Measurements from ENCODE around the gene PLCH1.
A peak's percentile ranks its signal among the peaks of the same experiment; 100 is the strongest.

PLCH1 gene

DNA sequence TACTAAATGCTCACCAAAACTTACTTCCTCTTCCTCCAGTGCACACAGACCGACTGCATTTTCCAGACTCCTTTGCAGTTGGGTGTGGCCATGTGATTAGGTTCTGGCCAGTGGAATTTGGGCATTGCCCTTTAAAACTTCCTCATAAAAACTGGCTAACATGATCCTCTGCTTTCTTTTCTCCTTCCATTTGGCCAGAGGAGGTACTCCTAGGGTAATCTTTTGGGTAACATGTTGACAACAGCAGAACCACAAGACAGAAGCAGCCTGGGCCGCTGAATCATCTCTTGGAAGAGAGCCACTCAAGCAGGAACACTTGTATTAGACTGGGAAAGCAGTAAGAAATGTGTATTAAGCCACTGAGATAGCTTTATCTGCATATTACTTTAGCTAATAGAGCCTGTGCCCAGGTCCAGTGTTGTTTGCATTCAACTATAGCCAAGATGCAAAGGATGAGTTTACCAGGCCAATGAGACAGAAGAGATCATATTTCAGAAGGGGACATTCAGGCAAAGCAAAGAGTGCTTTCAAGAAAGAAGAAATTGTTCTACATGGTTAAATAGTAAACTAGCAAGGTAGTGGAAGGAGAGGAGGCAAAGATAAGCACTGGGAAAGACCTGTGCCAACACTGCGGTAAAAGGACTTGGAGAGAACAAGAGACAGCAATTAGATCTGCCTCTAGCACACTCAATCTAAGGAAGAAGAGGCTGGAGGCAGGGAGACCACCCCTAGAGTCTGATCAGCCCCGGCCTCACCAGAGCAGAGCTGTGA is 79.8 kb downstream of the PLCH1 start:
- H3K27ac ChIP-seq (ENCODE audit: low read depth, low read length): peak overlapping the region; percentile 64
- no peaks in the 10 kb centered on the region for H3K27me3 ChIP-seq (ENCODE audit: control insufficient read depth, insufficient read depth, low read length)
- no peak overlapping the region for H3K4me3 ChIP-seq (ENCODE audit: low read length)
- no peak overlapping the region for H3K9ac ChIP-seq (ENCODE audit: low read length)
- H3K36me3 ChIP-seq (ENCODE audit: control insufficient read depth, insufficient read depth, low read length): no peaks in the 10 kb centered on the region
- H3K4me1 ChIP-seq (ENCODE audit: control insufficient read depth, insufficient read depth, low read length): peaks cover 7% of the 10 kb centered on the region

DNA sequence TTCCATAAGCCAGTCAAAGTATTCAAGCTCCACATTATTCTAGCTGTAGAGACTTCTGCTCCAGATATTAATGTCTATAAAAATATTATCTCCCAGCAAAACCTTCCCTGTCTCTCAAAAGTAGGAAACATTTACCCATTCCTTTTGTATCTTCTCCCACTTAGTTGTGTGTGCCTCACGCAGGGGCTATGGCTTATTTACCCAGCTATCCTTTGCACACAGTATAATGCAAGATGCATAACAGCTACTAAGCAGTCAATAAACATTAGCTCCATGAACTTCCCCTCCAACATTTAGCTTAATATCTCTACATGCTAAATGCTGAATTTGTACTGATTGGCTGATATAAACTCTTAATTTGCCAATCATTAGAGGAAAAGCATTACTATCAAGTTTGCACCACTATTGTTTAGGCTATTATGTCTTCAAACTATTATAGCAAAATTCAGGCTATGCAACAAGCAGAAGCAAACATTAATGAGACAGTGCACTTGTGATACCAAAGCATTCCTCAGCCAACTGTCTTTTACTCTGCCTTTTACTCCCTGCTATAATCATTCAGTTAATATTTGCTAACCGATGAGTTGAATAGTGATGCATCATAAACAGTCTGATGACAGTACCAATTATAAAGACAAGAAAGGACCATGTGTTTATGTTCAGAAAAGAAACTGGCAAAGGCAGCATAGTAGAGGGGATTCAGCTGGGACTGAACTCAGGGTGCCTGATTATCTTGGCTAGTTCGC is 81.2 kb downstream of the PLCH1 start:
- Histone ChIP-seq H3K27ac (ENCODE audit: low read depth, low read length) (no peak overlapping the region), H3K4me1 (ENCODE audit: control insufficient read depth, insufficient read depth, low read length) (peaks cover 7% of the 10 kb centered on the region), H3K36me3 (ENCODE audit: control insufficient read depth, insufficient read depth, low read length) (no peaks in the 10 kb centered on the region), H3K9ac (ENCODE audit: low read length) (no peak overlapping the region), H3K4me3 (ENCODE audit: low read length) (no peak overlapping the region), H3K27me3 (ENCODE audit: control insufficient read depth, insufficient read depth, low read length) (no peaks in the 10 kb centered on the region)

DNA sequence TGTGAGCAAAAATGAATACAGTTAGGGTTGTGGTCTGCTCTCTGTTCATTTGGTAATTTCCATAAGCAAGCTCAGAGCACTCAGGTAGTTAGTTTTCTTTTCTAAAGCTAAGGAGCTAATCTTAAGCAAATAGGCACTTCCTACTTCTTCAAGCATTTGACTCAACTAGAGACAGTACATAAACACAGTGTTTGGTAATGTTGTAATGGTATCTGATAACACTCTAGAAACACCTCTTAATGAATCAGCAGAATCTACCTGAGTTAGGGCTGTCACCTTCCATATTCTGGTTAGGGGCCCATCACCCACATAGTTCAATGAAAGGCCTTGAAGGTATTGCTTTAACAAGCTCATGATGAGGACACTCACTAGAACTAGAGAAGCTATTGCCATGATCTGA is 83.1 kb downstream of the PLCH1 start:
- peaks cover 7% of the 10 kb centered on the region for H3K4me1 ChIP-seq (ENCODE audit: control insufficient read depth, insufficient read depth, low read length)
- no peak overlapping the region for H3K4me3 ChIP-seq (ENCODE audit: low read length)
- no peak overlapping the region for H3K27ac ChIP-seq (ENCODE audit: low read depth, low read length)
- no peak overlapping the region for H3K9ac ChIP-seq (ENCODE audit: low read length)
- no peaks in the 10 kb centered on the region for H3K36me3 ChIP-seq (ENCODE audit: control insufficient read depth, insufficient read depth, low read length)
- no peaks in the 10 kb centered on the region for H3K27me3 ChIP-seq (ENCODE audit: control insufficient read depth, insufficient read depth, low read length)

DNA sequence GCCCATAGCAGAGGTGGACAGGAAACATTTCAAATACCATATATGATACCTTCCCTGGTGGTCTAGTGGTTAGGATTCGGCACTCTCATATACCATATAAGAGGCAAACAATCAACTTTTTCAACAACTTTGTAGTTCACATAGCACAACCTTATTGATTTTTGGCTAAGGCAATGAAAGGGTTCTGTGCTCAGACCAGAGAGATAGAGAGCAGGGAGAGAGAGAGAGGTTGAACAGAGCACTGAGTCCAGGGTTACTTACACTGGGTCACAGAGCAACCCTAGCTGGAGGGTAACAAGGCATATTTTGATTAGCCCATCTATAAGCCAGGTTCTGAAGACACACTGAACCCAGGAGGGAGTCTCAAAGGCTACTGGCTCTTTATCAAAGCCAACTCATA is 83.8 kb downstream of the PLCH1 start:
- no peak overlapping the region for H3K4me3 ChIP-seq (ENCODE audit: low read length)
- H3K9ac ChIP-seq (ENCODE audit: low read length): no peak overlapping the region
- H3K36me3 ChIP-seq (ENCODE audit: control insufficient read depth, insufficient read depth, low read length): no peaks in the 10 kb centered on the region
- no peaks in the 10 kb centered on the region for H3K27me3 ChIP-seq (ENCODE audit: control insufficient read depth, insufficient read depth, low read length)
- peaks cover 7% of the 10 kb centered on the region for H3K4me1 ChIP-seq (ENCODE audit: control insufficient read depth, insufficient read depth, low read length)
- H3K27ac ChIP-seq (ENCODE audit: low read depth, low read length): no peak overlapping the region

- no peak overlapping the region for H3K27ac ChIP-seq (ENCODE audit: low read depth, low read length)
- no peak overlapping the region for H3K4me3 ChIP-seq (ENCODE audit: low read length)
- H3K9ac ChIP-seq (ENCODE audit: low read length): no peak overlapping the region
- no peaks in the 10 kb centered on the region for H3K27me3 ChIP-seq (ENCODE audit: control insufficient read depth, insufficient read depth, low read length)
- H3K36me3 ChIP-seq (ENCODE audit: control insufficient read depth, insufficient read depth, low read length): no peaks in the 10 kb centered on the region
- peaks cover under 1% of the 10 kb centered on the region for H3K4me1 ChIP-seq (ENCODE audit: control insufficient read depth, insufficient read depth, low read length)
Measured at GRCh38 chr3:155658671-155659261, 86.1 kb downstream of the PLCH1 start.

DNA sequence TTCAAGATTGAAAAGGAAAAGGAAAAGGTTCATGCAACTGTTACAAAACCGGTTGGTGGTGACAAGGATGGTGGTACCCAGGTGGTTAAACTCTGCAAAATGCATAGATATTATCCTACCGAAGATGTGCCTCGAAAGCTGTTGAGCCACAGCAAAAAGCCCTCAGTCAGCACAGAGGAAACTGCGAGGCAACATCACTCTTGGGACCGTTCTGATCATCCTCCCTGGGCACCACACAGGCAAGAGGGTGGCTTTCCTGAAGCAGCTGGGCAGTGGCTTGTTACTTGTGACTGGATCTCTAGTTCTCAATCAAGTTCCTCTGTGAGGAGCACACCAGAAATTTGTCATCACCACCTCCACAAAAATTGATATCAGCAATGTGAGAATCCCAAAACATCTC is 86.9 kb downstream of the PLCH1 start:
- H3K9ac ChIP-seq (ENCODE audit: low read length): no peak overlapping the region

DNA sequence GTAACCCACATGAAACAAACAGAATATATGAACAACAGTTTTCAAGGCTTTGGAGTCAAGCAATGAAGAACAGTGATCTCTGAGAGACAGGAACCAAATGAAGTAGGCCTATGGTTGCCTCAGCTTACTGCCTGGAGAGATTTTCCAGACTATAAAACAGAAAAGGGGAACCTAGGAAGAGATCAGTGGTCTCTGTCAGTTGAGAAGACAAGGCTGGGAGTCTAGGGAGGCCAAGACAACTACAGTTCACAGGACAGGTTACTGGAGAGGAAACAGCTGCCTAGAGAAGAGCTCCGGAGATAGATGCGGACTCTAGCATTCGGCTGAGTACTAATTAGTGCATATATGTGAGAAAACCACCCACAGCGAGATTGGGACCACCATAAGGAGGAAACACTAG is 87.7 kb downstream of the PLCH1 start:
- no peaks in the 10 kb centered on the region for H3K27me3 ChIP-seq (ENCODE audit: control insufficient read depth, insufficient read depth, low read length)
- H3K9ac ChIP-seq (ENCODE audit: low read length): no peak overlapping the region
- no peak overlapping the region for H3K27ac ChIP-seq (ENCODE audit: low read depth, low read length)
- H3K4me1 ChIP-seq (ENCODE audit: control insufficient read depth, insufficient read depth, low read length): no peaks in the 10 kb centered on the region
- H3K36me3 ChIP-seq (ENCODE audit: control insufficient read depth, insufficient read depth, low read length): no peaks in the 10 kb centered on the region
- H3K4me3 ChIP-seq (ENCODE audit: low read length): no peak overlapping the region

More for the DNA sequence above, 86.9 kb downstream of the PLCH1 start:
- Histone ChIP-seq H3K4me3 (ENCODE audit: low read length) (no peak overlapping the region), H3K4me1 (ENCODE audit: control insufficient read depth, insufficient read depth, low read length) (no peaks in the 10 kb centered on the region), H3K27me3 (ENCODE audit: control insufficient read depth, insufficient read depth, low read length) (no peaks in the 10 kb centered on the region), H3K36me3 (ENCODE audit: control insufficient read depth, insufficient read depth, low read length) (no peaks in the 10 kb centered on the region), H3K27ac (ENCODE audit: low read depth, low read length) (no peak overlapping the region)

- Histone ChIP-seq H3K4me3 (ENCODE audit: low read length) (no peak overlapping the region), H3K9ac (ENCODE audit: low read length) (no peak overlapping the region), H3K27ac (ENCODE audit: low read depth, low read length) (no peak overlapping the region), H3K27me3 (ENCODE audit: control insufficient read depth, insufficient read depth, low read length) (no peaks in the 10 kb centered on the region), H3K36me3 (ENCODE audit: control insufficient read depth, insufficient read depth, low read length) (no peaks in the 10 kb centered on the region), H3K4me1 (ENCODE audit: control insufficient read depth, insufficient read depth, low read length) (no peaks in the 10 kb centered on the region)
Measured at GRCh38 chr3:155656466-155656865, 88.4 kb downstream of the PLCH1 start.

DNA sequence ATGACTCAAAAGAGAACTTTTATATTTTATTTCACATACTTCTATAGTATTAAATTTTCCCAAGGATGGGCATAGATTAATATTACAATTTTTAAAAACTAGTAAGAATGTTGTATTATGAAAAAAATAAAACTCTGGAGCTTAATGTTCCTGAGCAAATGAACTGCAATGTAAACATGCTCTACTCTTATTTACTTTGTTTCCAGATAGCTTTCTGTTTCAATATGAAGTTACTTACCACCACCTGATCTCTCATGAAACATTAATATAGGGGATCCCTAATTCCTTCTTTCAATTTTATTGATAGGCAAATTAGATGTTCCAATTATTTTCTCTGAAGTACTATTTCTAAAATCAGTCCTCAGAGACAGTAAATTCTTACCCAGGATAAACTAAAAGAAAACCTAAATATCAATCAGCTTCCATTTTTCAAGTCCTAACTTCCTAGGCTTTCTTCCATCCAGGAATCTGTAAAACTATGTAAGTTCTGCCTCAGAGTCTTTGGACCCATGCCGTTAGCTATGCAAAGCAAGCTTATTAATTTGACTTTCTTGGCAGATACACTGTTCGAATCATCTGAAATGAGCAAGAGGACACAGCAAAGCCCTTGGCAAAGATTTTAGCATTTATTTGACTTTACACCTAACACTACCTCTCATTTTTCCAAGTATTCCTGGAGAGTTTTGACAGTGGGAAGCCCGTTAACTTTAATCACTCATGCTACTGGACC is 93.2 kb downstream of the PLCH1 start:
- H3K27me3 ChIP-seq (ENCODE audit: control insufficient read depth, insufficient read depth, low read length): no peaks in the 10 kb centered on the region
- no peak overlapping the region for H3K27ac ChIP-seq (ENCODE audit: low read depth, low read length)
- no peaks in the 10 kb centered on the region for H3K4me1 ChIP-seq (ENCODE audit: control insufficient read depth, insufficient read depth, low read length)
- H3K36me3 ChIP-seq (ENCODE audit: control insufficient read depth, insufficient read depth, low read length): no peaks in the 10 kb centered on the region
- no peak overlapping the region for H3K4me3 ChIP-seq (ENCODE audit: low read length)
- no peak overlapping the region for H3K9ac ChIP-seq (ENCODE audit: low read length)

GRCh38 chr3:155648013-155648591 is 96.8 kb downstream of the PLCH1 start:
- H3K27me3 ChIP-seq (ENCODE audit: control insufficient read depth, insufficient read depth, low read length): no peaks in the 10 kb centered on the region
- no peak overlapping the region for H3K27ac ChIP-seq (ENCODE audit: low read depth, low read length)
- no peaks in the 10 kb centered on the region for H3K4me1 ChIP-seq (ENCODE audit: control insufficient read depth, insufficient read depth, low read length)
- no peak overlapping the region for H3K9ac ChIP-seq (ENCODE audit: low read length)
- no peaks in the 10 kb centered on the region for H3K36me3 ChIP-seq (ENCODE audit: control insufficient read depth, insufficient read depth, low read length)
- no peak overlapping the region for H3K4me3 ChIP-seq (ENCODE audit: low read length)

- no peaks in the 10 kb centered on the region for H3K4me1 ChIP-seq (ENCODE audit: control insufficient read depth, insufficient read depth, low read length)
- H3K9ac ChIP-seq (ENCODE audit: low read length): no peak overlapping the region
- H3K4me3 ChIP-seq (ENCODE audit: low read length): no peak overlapping the region
- H3K27me3 ChIP-seq (ENCODE audit: control insufficient read depth, insufficient read depth, low read length): no peaks in the 10 kb centered on the region
- H3K36me3 ChIP-seq (ENCODE audit: control insufficient read depth, insufficient read depth, low read length): no peaks in the 10 kb centered on the region
- no peak overlapping the region for H3K27ac ChIP-seq (ENCODE audit: low read depth, low read length)
Measured at GRCh38 chr3:155647206-155647605, 97.7 kb downstream of the PLCH1 start.

DNA sequence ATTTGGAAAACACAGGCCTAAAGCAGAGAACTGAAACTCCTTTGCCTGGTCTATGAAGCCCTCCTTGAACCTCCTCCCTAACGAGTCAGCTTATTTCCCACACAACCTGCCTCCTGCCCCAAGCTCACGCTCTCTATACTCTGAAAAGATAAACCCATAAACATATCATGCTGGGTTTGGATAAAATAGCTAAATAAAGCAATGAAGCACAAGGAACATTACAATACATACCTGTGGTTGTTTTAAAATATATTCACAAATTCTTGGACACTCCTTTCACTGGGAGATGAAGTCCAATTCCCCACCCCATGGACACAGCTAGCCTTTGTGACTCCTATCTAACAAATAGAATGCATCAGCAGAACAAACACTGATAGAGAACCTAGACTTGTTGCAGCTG is 98.2 kb downstream of the PLCH1 start:
- Histone ChIP-seq H3K9ac (ENCODE audit: low read length) (no peak overlapping the region), H3K27ac (ENCODE audit: low read depth, low read length) (no peak overlapping the region), H3K36me3 (ENCODE audit: control insufficient read depth, insufficient read depth, low read length) (no peaks in the 10 kb centered on the region), H3K4me3 (ENCODE audit: low read length) (no peak overlapping the region), H3K27me3 (ENCODE audit: control insufficient read depth, insufficient read depth, low read length) (no peaks in the 10 kb centered on the region), H3K4me1 (ENCODE audit: control insufficient read depth, insufficient read depth, low read length) (no peaks in the 10 kb centered on the region)
